HFF-Myc (cell line): ENCODE measurements around the gene CD52.

ENCODE experiments used
- DNase-seq: peaks from one replicate; pipeline ENCODE4 v3.0.0-alpha.2; 2011; ENCODE audit warnings: low read depth; ENCODE audit errors: extremely low read depth
- H3K4me3 ChIP-seq: replicated peaks from 2 replicates; pipeline ENCODE4 v1.5.1; 2011; ENCODE audit warnings: low read depth, mild to moderate bottlenecking, control low read depth, low read length
- CTCF ChIP-seq: IDR thresholded peaks from 2 replicates; pipeline ENCODE4 v1.5.1; 2012; ENCODE audit warnings: mild to moderate bottlenecking, low read depth, low read length, control low read depth; ENCODE audit errors: missing control alignments

The CD52 gene

GRCh38 chr1:26317612-26318337 is at the start of gene CD52:
TSS of gene CD52 (plus strand) at chr1:26317958. CDS start at chr1:26318018, 60 bp downstream.
- no peak for TF ChIP-seq CTCF
- no peak within 1 kb of the TSS for H3K4me3 ChIP-seq
- no peak for DNase-seq

GRCh38 chr1:26268290-26269197 is 49.2 kb upstream of the CD52 start:
- DNase-seq, result no peak
- H3K4me3 ChIP-seq, result no peak overlapping the region
- TF ChIP-seq CTCF, result no peak

- no peak overlapping the region for H3K4me3 ChIP-seq
- DNase-seq, result no peak
- no peak for TF ChIP-seq CTCF
Observed at GRCh38 chr1:26269198-26269550, 48.6 kb upstream of the CD52 start.

- no peak for DNase-seq
- no peak for TF ChIP-seq CTCF
- no peak overlapping the region for H3K4me3 ChIP-seq
Observed at GRCh38 chr1:26274801-26275425, 42.8 kb upstream of the CD52 start.

GRCh38 chr1:26275580-26276431 is 42.0 kb upstream of the CD52 start:
- H3K4me3 ChIP-seq, result no peak overlapping the region
- peak; percentile 85 for TF ChIP-seq CTCF
- DNase-seq, result peak; percentile 85

GRCh38 chr1:26276432-26276838 is 41.3 kb upstream of the CD52 start:
- H3K4me3 ChIP-seq, result no peak overlapping the region
- no peak for DNase-seq

More at GRCh38 chr1:26276432-26276838, 41.3 kb upstream of the CD52 start:
- no peak for TF ChIP-seq CTCF
